ENCODE data around the gene METRNL.

METRNL gene

DNA sequence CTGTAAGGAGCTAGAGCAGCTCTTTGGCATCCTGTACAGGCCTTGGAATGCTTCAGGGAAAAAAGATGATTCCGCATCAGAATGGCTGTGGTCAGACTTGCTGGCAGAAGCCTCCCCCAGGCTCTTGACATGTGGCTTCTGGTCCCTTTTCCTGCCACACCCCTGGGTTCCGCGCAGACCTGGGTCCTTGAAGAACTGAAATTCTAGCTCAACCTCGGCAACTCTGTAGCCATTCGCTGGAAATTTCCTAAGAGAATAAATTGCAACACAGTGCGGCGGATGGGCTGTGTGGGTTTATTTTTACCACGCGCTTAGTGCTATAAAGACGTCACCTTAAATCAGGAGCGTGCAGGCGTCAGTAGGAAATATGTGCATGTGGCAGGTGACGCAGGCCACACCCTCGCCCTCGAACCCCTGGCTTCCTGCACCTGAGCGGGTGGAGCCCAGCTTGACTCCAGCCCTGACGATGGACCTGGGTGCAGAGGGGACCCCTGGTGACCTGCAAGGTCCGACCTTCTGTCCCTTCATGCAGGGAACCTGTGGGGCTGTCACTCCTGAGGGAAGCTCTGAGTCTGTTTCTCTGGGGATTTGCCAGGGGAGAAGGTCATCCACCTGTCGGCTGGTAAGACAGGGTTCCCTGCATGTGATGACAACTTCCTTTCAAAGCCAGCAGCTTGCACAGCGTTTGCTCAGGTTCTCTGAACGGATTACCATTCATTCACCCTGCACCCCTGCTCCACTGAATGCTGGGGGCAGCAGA, 46.3 kb downstream of the METRNL start:
- Histone ChIP-seq H3F3A (ENCODE audit: control insufficient read depth, insufficient read depth) (no peaks in the 10 kb centered on the region), H3K79me2 (ENCODE audit: control insufficient read depth, low read length) (no peaks in the 10 kb centered on the region), H3K4me1 (ENCODE audit: control insufficient read depth, low read length) (peaks cover 13% of the 10 kb centered on the region), H3K36me3 (ENCODE audit: control insufficient read depth, low read length) (no peaks in the 10 kb centered on the region), H3K27ac (ENCODE audit: low read depth, low read length) (no peak overlapping the region), H3K4me2 (ENCODE audit: low read length) (peak overlapping the region; percentile 6; the same call in 1 of the 2 replicates), H3K9me3 (ENCODE audit: control insufficient read depth, insufficient read depth, low read length) (no peaks in the 10 kb centered on the region), H3K27me3 (ENCODE audit: control insufficient read depth, low read length) (peaks cover 22% of the 10 kb centered on the region), H3K4me3 (ENCODE audit: low read length) (no peak overlapping the region), H3K9me2 (replicated peaks; ENCODE audit: control insufficient read depth, low read length) (no peaks in the 10 kb centered on the region), H4K20me1 (ENCODE audit: control insufficient read depth, insufficient read depth, low read depth, low read length) (no peaks in the 10 kb centered on the region)
- TF ChIP-seq EZH2phosphoT487 (IDR thresholded peaks at IDR 0.05; ENCODE audit: borderline replicate concordance, low read length), result no peak
- TF ChIP-seq, protein P1, sequence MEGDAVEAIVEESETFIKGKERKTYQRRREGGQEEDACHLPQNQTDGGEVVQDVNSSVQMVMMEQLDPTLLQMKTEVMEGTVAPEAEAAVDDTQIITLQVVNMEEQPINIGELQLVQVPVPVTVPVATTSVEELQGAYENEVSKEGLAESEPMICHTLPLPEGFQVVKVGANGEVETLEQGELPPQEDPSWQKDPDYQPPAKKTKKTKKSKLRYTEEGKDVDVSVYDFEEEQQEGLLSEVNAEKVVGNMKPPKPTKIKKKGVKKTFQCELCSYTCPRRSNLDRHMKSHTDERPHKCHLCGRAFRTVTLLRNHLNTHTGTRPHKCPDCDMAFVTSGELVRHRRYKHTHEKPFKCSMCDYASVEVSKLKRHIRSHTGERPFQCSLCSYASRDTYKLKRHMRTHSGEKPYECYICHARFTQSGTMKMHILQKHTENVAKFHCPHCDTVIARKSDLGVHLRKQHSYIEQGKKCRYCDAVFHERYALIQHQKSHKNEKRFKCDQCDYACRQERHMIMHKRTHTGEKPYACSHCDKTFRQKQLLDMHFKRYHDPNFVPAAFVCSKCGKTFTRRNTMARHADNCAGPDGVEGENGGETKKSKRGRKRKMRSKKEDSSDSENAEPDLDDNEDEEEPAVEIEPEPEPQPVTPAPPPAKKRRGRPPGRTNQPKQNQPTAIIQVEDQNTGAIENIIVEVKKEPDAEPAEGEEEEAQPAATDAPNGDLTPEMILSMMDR (IDR thresholded peaks at IDR 0.05; ENCODE audit: low read depth, low read length, poor library complexity, severe bottlenecking), result no peak

DNA sequence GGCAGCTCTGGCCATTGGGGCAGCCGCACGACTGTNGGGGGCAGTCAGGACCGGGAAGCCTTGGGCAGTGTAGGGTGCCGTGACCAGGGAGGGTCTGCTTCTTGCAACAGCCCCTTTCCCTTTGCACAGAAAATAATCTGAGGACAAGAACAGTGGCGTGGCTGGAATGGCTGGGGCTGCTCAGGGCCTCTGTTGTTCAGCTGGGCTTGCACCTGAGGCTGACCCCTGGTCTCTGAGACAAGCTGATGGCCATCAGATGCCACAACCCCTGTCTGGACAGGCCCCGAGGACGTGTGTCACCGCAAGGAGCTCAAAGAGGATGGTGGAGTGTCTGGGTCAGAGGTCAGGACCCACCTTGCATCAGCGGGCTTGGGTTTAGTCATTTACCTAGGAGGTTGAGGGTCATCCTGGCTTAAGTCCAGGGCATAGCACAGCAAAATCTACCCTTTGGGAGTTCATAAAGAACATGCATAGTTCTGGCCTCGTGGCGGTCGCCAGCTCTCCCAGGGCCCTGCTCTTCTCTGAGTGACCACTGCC, 46.9 kb downstream of the METRNL start:
- Histone ChIP-seq H4K20me1 (ENCODE audit: control insufficient read depth, insufficient read depth, low read depth, low read length) (no peaks in the 10 kb centered on the region), H3K9me2 (replicated peaks; ENCODE audit: control insufficient read depth, low read length) (no peaks in the 10 kb centered on the region), H3K36me3 (ENCODE audit: control insufficient read depth, low read length) (no peaks in the 10 kb centered on the region), H3K9me3 (ENCODE audit: control insufficient read depth, insufficient read depth, low read length) (no peaks in the 10 kb centered on the region), H3K79me2 (ENCODE audit: control insufficient read depth, low read length) (no peaks in the 10 kb centered on the region), H3K4me2 (ENCODE audit: low read length) (no peak overlapping the region), H3K4me1 (ENCODE audit: control insufficient read depth, low read length) (peaks cover 11% of the 10 kb centered on the region), H3K27me3 (ENCODE audit: control insufficient read depth, low read length) (peaks cover 22% of the 10 kb centered on the region), H3K27ac (ENCODE audit: low read depth, low read length) (no peak overlapping the region), H3F3A (ENCODE audit: control insufficient read depth, insufficient read depth) (no peaks in the 10 kb centered on the region), H3K4me3 (ENCODE audit: low read length) (no peak overlapping the region)
- TF ChIP-seq, protein P1 (IDR thresholded peaks at IDR 0.05; ENCODE audit: low read depth, low read length, poor library complexity, severe bottlenecking), result no peak
- no peak for TF ChIP-seq EZH2phosphoT487 (IDR thresholded peaks at IDR 0.05; ENCODE audit: borderline replicate concordance, low read length)

DNA sequence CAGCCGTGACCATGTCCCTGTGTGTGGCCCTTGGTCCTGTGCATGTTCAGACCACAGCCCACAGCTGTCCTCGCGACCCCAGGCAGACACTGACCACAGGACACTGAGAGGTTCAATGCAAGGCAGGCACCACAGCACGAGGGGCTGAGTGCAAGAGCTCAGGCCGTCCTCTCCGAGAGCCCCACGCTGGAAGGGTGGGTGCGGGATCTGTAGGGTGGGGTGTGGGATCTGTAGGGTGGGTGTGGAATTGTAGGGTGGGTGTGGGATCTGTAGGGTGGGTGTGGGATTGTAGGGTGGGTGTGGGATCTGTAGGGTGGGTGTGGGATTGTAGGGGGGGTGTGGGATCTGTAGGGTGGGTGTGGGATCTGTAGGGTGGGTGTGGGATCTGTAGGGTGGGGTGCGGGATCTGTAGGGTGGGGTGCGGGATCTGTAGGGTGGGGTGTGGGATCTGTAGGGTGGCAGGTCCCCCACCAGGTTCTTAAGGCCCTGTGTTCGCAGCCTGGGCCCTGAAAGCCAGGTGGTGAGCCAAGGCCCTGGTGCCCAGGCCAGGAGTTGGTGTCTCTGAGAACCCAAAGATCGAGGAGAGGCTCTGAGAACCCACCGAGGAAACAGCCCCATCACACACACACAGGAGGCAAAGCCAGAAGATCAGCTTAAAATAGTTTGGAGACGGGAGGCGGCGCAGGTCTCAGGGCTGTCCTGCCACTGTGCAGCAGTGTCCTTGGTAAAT, 48.2 kb downstream of the METRNL start:
- H3K9me3 ChIP-seq (ENCODE audit: control insufficient read depth, insufficient read depth, low read length), result no peaks in the 10 kb centered on the region
- H3K4me2 ChIP-seq (ENCODE audit: low read length), result no peak overlapping the region
- H3K4me3 ChIP-seq (ENCODE audit: low read length), result no peak overlapping the region
- peaks cover 11% of the 10 kb centered on the region for H3K4me1 ChIP-seq (ENCODE audit: control insufficient read depth, low read length)
- no peaks in the 10 kb centered on the region for H4K20me1 ChIP-seq (ENCODE audit: control insufficient read depth, insufficient read depth, low read depth, low read length)
- no peaks in the 10 kb centered on the region for H3K79me2 ChIP-seq (ENCODE audit: control insufficient read depth, low read length)
- TF ChIP-seq, protein P1 (IDR thresholded peaks at IDR 0.05; ENCODE audit: low read depth, low read length, poor library complexity, severe bottlenecking), result no peak
- no peak for TF ChIP-seq EZH2phosphoT487 (IDR thresholded peaks at IDR 0.05; ENCODE audit: borderline replicate concordance, low read length)
- no peaks in the 10 kb centered on the region for H3K9me2 ChIP-seq (replicated peaks; ENCODE audit: control insufficient read depth, low read length)
- H3K36me3 ChIP-seq (ENCODE audit: control insufficient read depth, low read length), result no peaks in the 10 kb centered on the region
- no peaks in the 10 kb centered on the region for H3F3A ChIP-seq (ENCODE audit: control insufficient read depth, insufficient read depth)
- peaks cover 18% of the 10 kb centered on the region for H3K27me3 ChIP-seq (ENCODE audit: control insufficient read depth, low read length)
- no peak overlapping the region for H3K27ac ChIP-seq (ENCODE audit: low read depth, low read length)
